ENCODE data around the gene CEACAM21. TPM values are rescaled to one million over a fixed set of nuclear protein-coding genes. Genes with fewer than 3 reads are reported as not detected.

Gene CEACAM21
- total and polyA plus RNA-seq, 12 donors, result 0.26 to 3.3 (median 0.57) TPM; not detected in 1

GRCh38 chr19:41546386-41546789 lies 29.6 kb upstream of the CEACAM21 start:
- DNase-seq, result peak in 1 of 2 donors; percentile 38
- no peaks in the 10 kb centered on the region for H3K9me3 ChIP-seq
- peaks cover 0 to 51% (median 24%) of the 10 kb centered on the region in 9 donors for H3K4me1 ChIP-seq
- 35 to 36% methylated on average over 6 of the region's 6 CpGs for WGBS, 2 donors
- TF ChIP-seq, protein P1, sequence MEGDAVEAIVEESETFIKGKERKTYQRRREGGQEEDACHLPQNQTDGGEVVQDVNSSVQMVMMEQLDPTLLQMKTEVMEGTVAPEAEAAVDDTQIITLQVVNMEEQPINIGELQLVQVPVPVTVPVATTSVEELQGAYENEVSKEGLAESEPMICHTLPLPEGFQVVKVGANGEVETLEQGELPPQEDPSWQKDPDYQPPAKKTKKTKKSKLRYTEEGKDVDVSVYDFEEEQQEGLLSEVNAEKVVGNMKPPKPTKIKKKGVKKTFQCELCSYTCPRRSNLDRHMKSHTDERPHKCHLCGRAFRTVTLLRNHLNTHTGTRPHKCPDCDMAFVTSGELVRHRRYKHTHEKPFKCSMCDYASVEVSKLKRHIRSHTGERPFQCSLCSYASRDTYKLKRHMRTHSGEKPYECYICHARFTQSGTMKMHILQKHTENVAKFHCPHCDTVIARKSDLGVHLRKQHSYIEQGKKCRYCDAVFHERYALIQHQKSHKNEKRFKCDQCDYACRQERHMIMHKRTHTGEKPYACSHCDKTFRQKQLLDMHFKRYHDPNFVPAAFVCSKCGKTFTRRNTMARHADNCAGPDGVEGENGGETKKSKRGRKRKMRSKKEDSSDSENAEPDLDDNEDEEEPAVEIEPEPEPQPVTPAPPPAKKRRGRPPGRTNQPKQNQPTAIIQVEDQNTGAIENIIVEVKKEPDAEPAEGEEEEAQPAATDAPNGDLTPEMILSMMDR (IDR thresholded peaks at IDR 0.05), result no peak
- peaks cover 0 to 20% (median 7%) of the 10 kb centered on the region in 7 donors for H3K27me3 ChIP-seq
- ATAC-seq, result peak in 6 of 8 donors; percentile 48 to 72 (median 65)
- peak overlapping the region in 7 of 10 donors; percentile 13 to 84 (median 29) for H3K27ac ChIP-seq
- no peaks in the 10 kb centered on the region for H3K36me3 ChIP-seq
- intact Hi-C loops (cut with DNase I), result no loop called here
- peak overlapping the region in 1 of 10 donors; percentile 32 for H3K4me3 ChIP-seq

- intact Hi-C loops (cut with DNase I), result no loop called here
- peaks cover 0 to 20% (median 6%) of the 10 kb centered on the region in 7 donors for H3K27me3 ChIP-seq
- DNase-seq (no peak), ATAC-seq (no peak)
- H3K4me1 ChIP-seq, result peaks cover 0 to 51% (median 24%) of the 10 kb centered on the region in 9 donors
- H3K9me3 ChIP-seq, result no peaks in the 10 kb centered on the region
- no peak overlapping the region for H3K4me3 ChIP-seq
- WGBS, 2 donors, result 55 to 70% methylated on average over 4 of the region's 4 CpGs
- TF ChIP-seq, protein P1 (IDR thresholded peaks at IDR 0.05), result no peak
- H3K36me3 ChIP-seq, result no peaks in the 10 kb centered on the region
- peak overlapping the region in 3 of 10 donors; percentile 29 to 84 (median 38) for H3K27ac ChIP-seq
These were observed 29.0 kb upstream of the CEACAM21 start for GRCh38 chr19:41546961-41547360.

DNA sequence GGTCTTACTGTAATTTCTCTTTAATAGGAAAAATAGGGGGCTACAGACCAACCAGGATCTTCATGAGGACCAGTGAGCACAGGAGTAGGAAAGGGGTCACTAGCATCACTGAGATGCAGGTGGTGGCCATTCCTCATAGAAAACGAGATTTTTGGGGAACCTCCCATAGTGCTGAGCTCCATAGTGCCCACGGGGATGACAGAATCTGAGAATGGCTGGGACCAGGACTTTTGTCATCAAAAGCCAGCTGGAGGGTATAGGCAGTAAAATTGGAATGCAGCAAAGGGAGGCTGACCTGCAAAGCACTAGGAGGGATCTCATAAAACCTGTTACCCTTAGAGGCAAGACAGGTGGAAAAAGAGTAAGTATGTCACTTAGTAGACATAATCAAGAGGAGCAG lies 28.4 kb upstream of the CEACAM21 start:
- WGBS, 2 donors, result 60 to 71% methylated on average over 2 of the region's 2 CpGs
- H3K9me3 ChIP-seq, result no peaks in the 10 kb centered on the region
- DNase-seq (no peak), ATAC-seq (no peak)
- no peak overlapping the region for H3K4me3 ChIP-seq
- H3K36me3 ChIP-seq, result no peaks in the 10 kb centered on the region
- peaks cover 0 to 52% (median 25%) of the 10 kb centered on the region in 9 donors for H3K4me1 ChIP-seq
- H3K27ac ChIP-seq, result peak overlapping the region in 2 of 10 donors; percentile 73 to 78
- H3K27me3 ChIP-seq, result peaks cover 0 to 16% (median 6%) of the 10 kb centered on the region in 7 donors
- TF ChIP-seq, protein P1 (IDR thresholded peaks at IDR 0.05), result no peak
- intact Hi-C loops (cut with DNase I), result no loop called here

DNA sequence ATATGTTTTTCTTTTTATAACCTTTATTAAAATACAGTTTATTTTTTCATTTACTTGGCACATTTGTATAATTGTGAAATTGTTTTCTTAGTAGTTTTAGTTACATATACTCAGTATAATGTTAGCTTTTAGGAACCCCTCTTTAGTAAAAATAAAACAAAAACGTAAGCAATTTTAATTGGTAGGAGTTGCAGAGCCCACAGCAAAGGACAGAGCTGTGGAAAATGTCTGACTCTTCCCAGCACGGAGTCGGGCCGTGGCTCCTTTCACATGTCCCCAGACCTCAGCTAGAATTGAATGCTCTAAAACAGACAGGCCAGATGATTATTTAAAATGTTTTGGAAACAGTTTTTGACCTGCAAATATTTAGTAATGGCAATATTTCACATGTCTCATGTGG lies 27.9 kb upstream of the CEACAM21 start:
- Histone ChIP-seq H3K9me3 (no peaks in the 10 kb centered on the region), H3K4me1 (peaks cover 0 to 55% (median 27%) of the 10 kb centered on the region in 9 donors), H3K27me3 (peaks cover 0 to 16% (median 6%) of the 10 kb centered on the region in 7 donors), H3K36me3 (no peaks in the 10 kb centered on the region), H3K27ac (peak overlapping the region in 5 of 10 donors; percentile 59 to 78 (median 73)), H3K4me3 (no peak overlapping the region)
- intact Hi-C loops (cut with DNase I), result no loop called here
- WGBS, 2 donors, result 28 to 44% methylated on average over 4 of the region's 4 CpGs
- TF ChIP-seq, protein P1 (IDR thresholded peaks at IDR 0.05), result no peak
- ATAC-seq (no peak), DNase-seq (no peak)
